Ovary (tissue), 9 donors: ENCODE data around the gene FBXO27. TPM values are rescaled to one million over a fixed set of nuclear protein-coding genes. Genes with fewer than 3 reads are reported as not detected.

Source experiments
- polyA plus RNA-seq, 2 donors: library from polyadenylated mRNA; stranded (reverse); fragments of 200-250 nt in 1 of 2; fragments of 350-450 nt in 1 of 2; fragmentation: Illumina TruSeq in 1 of 2; extraction: RNeasy Lipid Tissue Mini Kit (QIAGEN cat#74804) in 1 of 2; gene quantifications; one replicate each; pipeline ENCODE4 v1.2.3, GENCODE V29; 2013 to 2014
- total RNA-seq, 7 donors: library from RNA; depleted of rRNA in 2 of 7; stranded (reverse); fragments of >200 nt in 2 of 7; fragmentation: NEBNext Ultra II Directional in 3 of 7; extraction: Animal tissue kit (Norgen Biotek cat#: 25700) in 3 of 7; gene quantifications; one replicate each; pipeline versions ENCODE4 v1.1.0 to v1.2.4, GENCODE V29; 2016 to 2023
- donor health status: DM: no; HTN: no; CAD: no; lungs with moderate emphysema.
- donor health status: DM: no; HTN: no; CAD: no.
- donor health status: Bipolar disorder and iron deficiency.
- donor health status: DM: yes; HTN: yes; CAD: no.
- donor health status: DM: no; HTN: no; CAD: no.
- donor health status: DM: yes; HTN: yes; CAD: no.

The FBXO27 gene
- total and polyA plus RNA-seq, 9 donors: 5.7 to 21.4 (median 15.2) TPM

Other genes starting within 250 kb of the FBXO27 start
- not detected for gene LGALS7B, start 243.3 kb downstream of the FBXO27 start, total RNA-seq
- not detected for gene LGALS7B, start 243.3 kb downstream of the FBXO27 start, polyA plus RNA-seq
- 1 to 10 TPM in 4 of 7 donors, under 1 TPM in 3; 0.57 to 7.4 (median 2.2) TPM for gene LGALS4, start 219.6 kb downstream of the FBXO27 start, total RNA-seq
- 1 to 10 TPM in 1 of 2 donors, under 1 TPM in 1; 0.80 to 1.4 TPM for gene LGALS4, start 219.6 kb downstream of the FBXO27 start, polyA plus RNA-seq
- gene ECH1, start 200.8 kb downstream of the FBXO27 start, total RNA-seq: 100 to 1,000 TPM in 5 of 7 donors, 10 to 100 TPM in 2; 67.6 to 146 (median 113) TPM
- 100 to 1,000 TPM; 202 to 243 TPM for gene ECH1, start 200.8 kb downstream of the FBXO27 start, polyA plus RNA-seq
- 100 to 1,000 TPM; 110 to 282 (median 230) TPM for gene HNRNPL, start 182.6 kb downstream of the FBXO27 start, total RNA-seq
- 100 to 1,000 TPM; 152 to 284 TPM for gene HNRNPL, start 182.6 kb downstream of the FBXO27 start, polyA plus RNA-seq
- 1 to 10 TPM; 1.1 to 4.7 (median 2.6) TPM for gene RINL, start 154.3 kb downstream of the FBXO27 start, total RNA-seq
- gene RINL, start 154.3 kb downstream of the FBXO27 start, polyA plus RNA-seq: 1 to 10 TPM; 2.3 to 3.4 TPM
- gene SIRT2, start 132.9 kb downstream of the FBXO27 start, total RNA-seq: 10 to 100 TPM; 51.7 to 64.9 (median 55.7) TPM
- 10 to 100 TPM; 46.1 to 60.0 TPM for gene SIRT2, start 132.9 kb downstream of the FBXO27 start, polyA plus RNA-seq
- gene NFKBIB, start 132.6 kb downstream of the FBXO27 start, total RNA-seq: 10 to 100 TPM in 6 of 7 donors, 1 to 10 TPM in 1; 8.5 to 19.3 (median 13.2) TPM
- gene NFKBIB, start 132.6 kb downstream of the FBXO27 start, polyA plus RNA-seq: 10 to 100 TPM in 1 of 2 donors, 1 to 10 TPM in 1; 3.2 to 21.6 TPM
- 1 to 10 TPM in 1 of 7 donors, under 1 TPM in 4, not detected in 2; 0.50 to 1.1 (median 0.51) TPM for gene CCER2, start 120.4 kb downstream of the FBXO27 start, total RNA-seq
- gene CCER2, start 120.4 kb downstream of the FBXO27 start, polyA plus RNA-seq: under 1 TPM in 1 of 2 donors, not detected in 1; 0.48 TPM
- gene SARS2, start 101.8 kb downstream of the FBXO27 start, total RNA-seq: 10 to 100 TPM in 6 of 7 donors, 1 to 10 TPM in 1; 9.8 to 20.6 (median 18.0) TPM
- gene SARS2, start 101.8 kb downstream of the FBXO27 start, polyA plus RNA-seq: 10 to 100 TPM in 1 of 2 donors, 1 to 10 TPM in 1; 5.0 to 20.5 TPM
- gene MRPS12, start 101.6 kb downstream of the FBXO27 start, total RNA-seq: 10 to 100 TPM; 15.5 to 24.1 (median 19.7) TPM
- gene MRPS12, start 101.6 kb downstream of the FBXO27 start, polyA plus RNA-seq: 10 to 100 TPM in 1 of 2 donors, 1 to 10 TPM in 1; 5.5 to 24.0 TPM
- 10 to 100 TPM; 32.7 to 52.2 (median 41.9) TPM for gene FBXO17, start 56.8 kb downstream of the FBXO27 start, total RNA-seq
- 10 to 100 TPM; 26.7 to 35.5 TPM for gene FBXO17, start 56.8 kb downstream of the FBXO27 start, polyA plus RNA-seq
- gene ACP7, start 51.8 kb upstream of the FBXO27 start, total RNA-seq: not detected
- gene ACP7, start 51.8 kb upstream of the FBXO27 start, polyA plus RNA-seq: not detected
- 10 to 100 TPM; 10.4 to 62.2 (median 35.4) TPM for gene PAK4, start 93.2 kb upstream of the FBXO27 start, total RNA-seq
- gene PAK4, start 93.2 kb upstream of the FBXO27 start, polyA plus RNA-seq: 10 to 100 TPM; 11.6 to 35.7 TPM
- gene NCCRP1, start 164.4 kb upstream of the FBXO27 start, total RNA-seq: 1 to 10 TPM in 1 of 7 donors, under 1 TPM in 2, not detected in 4; 0.20 to 4.4 (median 0.22) TPM
- gene NCCRP1, start 164.4 kb upstream of the FBXO27 start, polyA plus RNA-seq: under 1 TPM; 0.05 to 0.15 TPM
- 1 to 10 TPM in 2 of 7 donors, not detected in 5; 1.2 to 2.4 TPM for gene SYCN, start 171.7 kb upstream of the FBXO27 start, total RNA-seq
- gene SYCN, start 171.7 kb upstream of the FBXO27 start, polyA plus RNA-seq: not detected
- gene IFNL3, start 212.5 kb upstream of the FBXO27 start, total RNA-seq: not detected
- not detected for gene IFNL3, start 212.5 kb upstream of the FBXO27 start, polyA plus RNA-seq
- gene IFNL4, start 216.3 kb upstream of the FBXO27 start, total RNA-seq: under 1 TPM in 2 of 7 donors, not detected in 5; 0.17 to 0.23 TPM
- gene IFNL4, start 216.3 kb upstream of the FBXO27 start, polyA plus RNA-seq: not detected
- gene IFNL2, start 235.8 kb upstream of the FBXO27 start, total RNA-seq: not detected
- gene IFNL2, start 235.8 kb upstream of the FBXO27 start, polyA plus RNA-seq: not detected